Activated T-helper 2 cell treated with anti-CD3 and anti-CD28 coated beads, Interferon-gamma antibody, Interleukin-2, Interleukin-4, amounts not matched to agents 10 μg/mL and 5 μg/mL and 100 μg/mL, durations not matched to agents 14 hours and 24 hours and 36 hours (primary cell): ENCODE results near the gene F13B. TPM values are rescaled to one million over a fixed set of nuclear protein-coding genes. Genes with fewer than 3 reads are reported as not detected.
"Not testable (repeated sequence)": the region's sequence is repeated elsewhere in the genome, so short reads cannot be mapped to it uniquely, and the experiment has no call there.

Source experiments
- DNase-seq: peaks from one replicate; pipeline ENCODE4 v3.0.0; 2021; ENCODE audit warnings: low spot score
- H3K27ac Mint-ChIP-seq: one replicate; pipeline ENCODE4 v1.8.0; 2021; ENCODE audit warnings: mixed read lengths
- H3K27me3 Mint-ChIP-seq: one replicate; pipeline ENCODE4 v1.8.0; 2021; ENCODE audit warnings: low read depth, mixed read lengths
- H3K36me3 Mint-ChIP-seq: one replicate; pipeline ENCODE4 v1.8.0; 2021; ENCODE audit warnings: low read depth, mixed read lengths
- H3K4me1 Mint-ChIP-seq: one replicate; pipeline ENCODE4 v1.8.0; 2021; ENCODE audit warnings: low read depth, mixed read lengths
- H3K4me3 Mint-ChIP-seq: one replicate; pipeline ENCODE4 v1.8.0; 2021; ENCODE audit warnings: low read depth, mild to moderate bottlenecking, moderate library complexity, mixed read lengths
- H3K9me3 Mint-ChIP-seq: one replicate; pipeline ENCODE4 v1.8.0; 2021; ENCODE audit warnings: mixed read lengths
- intact Hi-C: fragments of 100-400 bp; cut with micrococcal nuclease; formaldehyde crosslinking; loops from one replicate; pipeline ENCODE4 v1.15.1; 2023
- total RNA-seq: library from RNA; stranded (reverse); gene quantifications from 2 replicates; pipeline ENCODE4 v1.2.3, GENCODE V29; 2022

The F13B gene
- total RNA-seq, 1 donor from 2014 or later, result not detected

DNA sequence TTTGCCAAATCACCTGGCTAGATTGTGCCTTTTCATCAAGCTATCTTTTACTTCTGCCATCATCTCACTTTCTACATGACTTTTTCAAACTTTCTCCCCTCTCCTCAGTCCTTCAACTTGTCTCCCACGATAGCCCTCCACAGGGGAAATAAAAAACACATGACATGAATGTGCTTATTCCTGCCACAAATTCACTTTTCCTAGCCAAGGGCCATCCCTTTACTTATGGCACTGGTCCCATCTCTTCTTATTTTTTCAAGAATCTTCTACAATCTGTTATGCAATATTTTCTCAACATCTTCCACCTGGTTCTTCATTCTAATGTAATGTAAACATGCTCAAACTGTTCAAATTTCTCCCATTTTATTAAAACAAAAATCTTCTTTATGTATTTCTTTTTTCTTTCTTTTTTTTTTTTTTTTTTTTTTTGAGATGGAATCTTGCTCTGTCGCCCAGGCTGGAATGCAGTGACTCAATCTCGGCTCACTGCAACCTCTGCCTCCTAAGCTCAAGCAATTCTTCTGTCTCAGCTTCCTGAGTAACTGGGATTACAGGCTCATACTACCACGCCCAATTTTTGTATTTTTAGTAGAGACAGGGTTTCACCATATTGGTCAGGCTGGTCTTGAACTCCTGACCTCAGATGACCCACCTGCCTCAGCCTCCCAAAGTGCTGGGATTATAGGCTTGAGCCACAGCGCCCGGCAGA is 32.3 kb downstream of the F13B start:
- H3K27ac Mint-ChIP-seq, H3K36me3 Mint-ChIP-seq, DNase-seq, intact Hi-C loops, H3K9me3 Mint-ChIP-seq, H3K27me3 Mint-ChIP-seq, H3K4me3 Mint-ChIP-seq, H3K4me1 Mint-ChIP-seq: not testable (repeated sequence)

DNA sequence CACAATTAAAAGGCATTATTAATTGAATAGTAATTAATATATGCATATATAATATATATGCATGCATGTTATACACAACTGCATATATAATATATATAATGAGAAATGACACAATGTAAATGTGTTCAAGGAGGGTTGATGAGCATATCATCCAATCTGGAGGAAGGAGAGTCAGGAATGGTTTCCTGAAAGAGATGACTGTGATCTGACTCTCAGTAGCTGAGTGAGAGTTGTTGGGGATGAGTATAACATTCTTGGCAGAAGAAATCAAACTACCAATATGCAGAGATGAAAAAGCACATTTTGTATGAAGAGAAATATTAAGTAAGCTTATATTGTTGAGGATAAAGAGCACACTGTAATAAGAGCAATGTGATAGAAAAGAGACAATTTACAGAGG is 37.3 kb downstream of the F13B start:
- no peaks in the 10 kb centered on the region for H3K9me3 Mint-ChIP-seq
- H3K27me3 Mint-ChIP-seq, result no peaks in the 10 kb centered on the region
- intact Hi-C loops, result no loop called here
- no peak overlapping the region for H3K4me3 Mint-ChIP-seq
- H3K27ac Mint-ChIP-seq, result no peak overlapping the region
- DNase-seq, result no peak
- no peaks in the 10 kb centered on the region for H3K4me1 Mint-ChIP-seq
- H3K36me3 Mint-ChIP-seq, result no peaks in the 10 kb centered on the region

DNA sequence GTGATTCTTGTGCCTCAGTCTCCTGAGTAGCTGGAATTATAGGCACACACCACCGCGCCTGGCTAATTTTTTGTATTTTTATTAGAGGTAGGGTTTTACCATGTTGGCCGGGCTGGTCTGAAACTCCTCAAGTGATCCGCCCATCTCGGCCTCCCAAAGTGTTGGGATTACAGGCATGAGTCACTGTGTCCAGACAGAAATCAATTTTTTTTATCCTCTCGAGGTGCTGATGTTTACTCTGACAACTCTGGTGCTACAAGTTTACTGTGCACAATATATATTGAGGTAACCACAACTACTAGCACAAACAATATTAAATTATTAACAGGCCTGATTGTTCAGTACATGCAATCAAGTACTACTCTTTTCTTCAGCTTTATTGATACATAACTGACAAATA is 39.7 kb downstream of the F13B start:
- DNase-seq, result no peak
- Mint-ChIP-seq H3K27ac (no peak overlapping the region), H3K4me1 (no peaks in the 10 kb centered on the region), H3K36me3 (no peaks in the 10 kb centered on the region), H3K4me3 (no peak overlapping the region), H3K27me3 (no peaks in the 10 kb centered on the region), H3K9me3 (no peaks in the 10 kb centered on the region)
- intact Hi-C loops, result no loop called here

DNA sequence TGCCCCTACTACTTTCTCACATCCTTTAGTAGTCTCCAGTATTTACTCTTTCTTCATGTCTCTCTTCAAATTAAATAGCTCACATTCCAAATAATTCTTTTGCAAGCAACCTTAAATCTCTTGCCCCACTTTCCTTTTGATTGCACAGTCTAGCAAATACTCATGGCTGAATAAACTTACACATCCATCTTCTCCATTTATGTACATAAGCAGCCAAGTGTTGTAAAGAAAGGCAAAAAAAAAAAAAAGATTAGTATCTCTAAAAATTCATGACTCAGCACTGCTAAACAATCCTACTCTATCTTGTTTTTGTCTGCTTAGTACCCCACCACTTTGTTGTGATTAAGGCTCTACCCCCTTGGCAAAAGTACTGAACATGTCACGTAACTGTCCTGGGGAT is 42.6 kb downstream of the F13B start:
- Mint-ChIP-seq H3K4me1 (no peaks in the 10 kb centered on the region), H3K4me3 (no peak overlapping the region), H3K9me3 (no peaks in the 10 kb centered on the region), H3K27ac (no peak overlapping the region), H3K36me3 (no peaks in the 10 kb centered on the region), H3K27me3 (no peaks in the 10 kb centered on the region)
- DNase-seq, result no peak
- intact Hi-C loops, result no loop called here

DNA sequence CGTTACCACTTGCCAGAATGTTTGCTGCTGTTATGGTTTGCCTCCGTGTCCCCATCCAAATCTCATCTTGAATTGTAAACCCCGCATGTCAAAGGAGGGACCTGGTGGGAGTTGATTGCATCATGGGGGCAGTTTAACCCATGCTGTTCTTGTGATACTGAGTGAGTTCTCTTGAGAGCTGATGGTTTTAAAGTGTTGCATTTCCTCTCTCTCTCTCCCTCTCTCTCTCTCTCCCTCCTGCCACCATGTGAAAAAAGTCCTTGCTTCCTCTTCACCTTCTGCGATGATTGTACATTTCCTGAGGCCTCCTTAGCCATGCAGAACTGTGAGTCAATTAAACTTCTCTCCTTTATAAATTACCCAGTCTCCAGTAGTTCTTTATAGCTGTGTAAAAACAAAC is 45.3 kb downstream of the F13B start:
- intact Hi-C loops, result no loop called here
- no peaks in the 10 kb centered on the region for H3K27me3 Mint-ChIP-seq

DNA sequence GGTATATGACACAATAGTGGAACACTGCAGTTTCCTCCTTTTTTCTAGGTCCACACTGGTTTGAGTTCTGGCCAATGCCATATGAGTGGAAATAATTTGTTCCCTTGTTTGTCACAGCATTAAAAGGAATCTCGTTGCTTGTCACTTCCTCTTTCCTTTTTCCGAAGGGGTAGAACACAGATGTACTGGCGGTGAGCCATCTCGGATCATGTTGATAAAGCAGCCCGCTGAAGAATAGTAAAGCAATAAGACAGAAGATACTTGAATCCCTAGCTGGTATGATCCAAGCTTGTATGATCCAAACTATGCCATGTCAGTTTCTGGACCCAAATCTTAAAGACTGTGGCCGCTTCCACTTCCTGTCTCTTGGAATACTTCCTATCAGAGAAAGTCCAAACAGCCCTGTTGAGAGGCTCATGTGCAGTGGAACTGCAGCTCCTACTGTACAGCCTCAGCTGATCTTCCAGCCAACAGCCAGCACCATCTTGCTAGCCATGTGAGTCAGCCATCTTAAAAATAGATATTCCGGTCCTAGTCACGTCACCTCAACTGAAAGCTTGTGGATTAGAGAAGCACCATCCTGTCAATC is 49.4 kb downstream of the F13B start:
- H3K27me3 Mint-ChIP-seq, result no peaks in the 10 kb centered on the region
- H3K9me3 Mint-ChIP-seq, result no peaks in the 10 kb centered on the region
- no peaks in the 10 kb centered on the region for H3K4me1 Mint-ChIP-seq
- H3K4me3 Mint-ChIP-seq, result no peak overlapping the region
- H3K36me3 Mint-ChIP-seq, result no peaks in the 10 kb centered on the region
- H3K27ac Mint-ChIP-seq, result no peak overlapping the region
- DNase-seq, result no peak
- intact Hi-C loops, result no loop called here

More for the DNA sequence above, 45.3 kb downstream of the F13B start:
- H3K27ac Mint-ChIP-seq, result no peak overlapping the region
- H3K4me1 Mint-ChIP-seq, result no peaks in the 10 kb centered on the region
- no peak overlapping the region for H3K4me3 Mint-ChIP-seq
- no peaks in the 10 kb centered on the region for H3K36me3 Mint-ChIP-seq
- DNase-seq, result no peak
- H3K9me3 Mint-ChIP-seq, result no peaks in the 10 kb centered on the region

DNA sequence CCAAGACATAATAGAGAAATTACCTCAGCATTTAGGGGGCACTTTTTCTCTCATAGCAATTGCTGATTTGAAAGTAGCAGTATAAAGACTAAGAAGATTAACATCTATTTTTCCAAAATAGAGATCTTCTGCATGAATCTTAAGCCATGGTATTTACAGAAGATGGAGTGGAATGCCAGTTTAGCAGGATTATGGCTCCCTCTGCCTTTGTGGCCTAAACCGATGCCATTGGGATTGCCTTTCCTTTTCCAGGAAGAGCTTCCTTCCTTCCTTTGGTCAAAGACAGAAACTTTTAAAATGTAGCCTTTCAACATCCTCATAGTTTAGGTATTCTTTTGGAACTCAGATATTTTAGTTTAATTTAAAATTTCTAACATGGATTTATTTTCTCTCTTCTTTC is 50.3 kb downstream of the F13B start:
- no peaks in the 10 kb centered on the region for H3K36me3 Mint-ChIP-seq
- intact Hi-C loops, result no loop called here
- no peak for DNase-seq
- H3K4me3 Mint-ChIP-seq, result no peak overlapping the region
- H3K27ac Mint-ChIP-seq, result no peak overlapping the region
- H3K27me3 Mint-ChIP-seq, result no peaks in the 10 kb centered on the region
- peaks cover 2% of the 10 kb centered on the region for H3K9me3 Mint-ChIP-seq
- no peaks in the 10 kb centered on the region for H3K4me1 Mint-ChIP-seq

DNA sequence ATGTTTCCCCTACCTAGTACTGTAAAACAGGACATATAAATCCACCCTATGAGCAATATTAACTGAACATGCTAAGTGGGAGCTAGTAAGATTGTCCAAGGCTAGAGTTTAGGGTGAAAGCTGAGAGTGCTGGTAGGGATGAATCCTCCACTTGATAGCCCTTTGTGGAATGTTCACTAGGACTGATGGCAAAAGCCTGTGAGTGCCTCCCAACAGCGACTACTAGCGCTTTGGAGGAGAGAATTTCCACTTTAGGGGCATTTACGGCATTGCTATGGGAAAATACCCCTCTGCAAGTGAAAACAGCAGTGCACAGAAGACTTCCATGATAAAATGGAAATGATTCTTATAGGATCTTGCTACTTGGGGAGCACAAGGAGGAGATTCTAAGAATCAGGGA is 53.8 kb downstream of the F13B start:
- Mint-ChIP-seq H3K4me1 (no peaks in the 10 kb centered on the region), H3K4me3 (no peak overlapping the region), H3K27me3 (no peaks in the 10 kb centered on the region), H3K27ac (no peak overlapping the region), H3K9me3 (peaks cover 7% of the 10 kb centered on the region), H3K36me3 (no peaks in the 10 kb centered on the region)
- no peak for DNase-seq
- intact Hi-C loops, result no loop called here

DNA sequence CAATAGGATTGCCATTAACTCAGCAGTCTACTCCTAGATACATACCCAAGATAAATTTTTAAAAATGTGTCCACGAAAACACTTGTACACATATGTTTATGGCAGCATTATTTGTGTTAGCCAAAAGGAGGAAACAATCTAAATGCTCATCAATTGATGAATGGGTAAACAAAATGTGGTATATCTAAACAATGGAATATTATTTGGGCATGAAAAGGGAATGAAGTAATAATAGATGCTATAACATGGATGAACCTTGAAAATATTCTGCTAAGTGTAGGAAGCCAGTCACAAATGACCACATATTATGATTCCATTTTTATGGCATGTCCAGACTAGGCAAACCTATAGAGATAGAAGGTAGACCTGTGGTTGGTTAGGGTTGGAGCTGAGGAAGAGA is 55.4 kb downstream of the F13B start:
- H3K36me3 Mint-ChIP-seq, result no peaks in the 10 kb centered on the region
- intact Hi-C loops, result no loop called here
- H3K9me3 Mint-ChIP-seq, result peaks cover 7% of the 10 kb centered on the region

DNA sequence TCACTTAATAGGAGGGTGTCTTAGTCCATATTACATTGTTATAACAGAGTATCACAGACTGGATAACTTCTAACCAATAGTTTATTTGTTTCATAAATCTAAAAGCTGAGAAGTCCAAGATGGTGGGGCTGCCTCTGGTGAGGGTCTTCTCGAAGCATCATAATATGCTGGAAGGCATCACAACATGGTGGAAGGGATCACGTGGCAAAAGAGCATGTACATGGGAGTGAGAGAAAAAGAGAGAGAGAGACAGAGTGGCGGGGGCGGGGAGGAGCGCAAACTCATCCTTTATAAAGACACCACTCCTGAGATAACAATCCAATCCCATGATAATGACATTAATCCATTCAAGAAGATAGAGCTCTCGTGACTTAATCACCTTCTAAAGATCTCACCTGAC is 58.2 kb downstream of the F13B start:
- H3K4me3 Mint-ChIP-seq, result no peak overlapping the region
- H3K27ac Mint-ChIP-seq, result no peak overlapping the region
- no peaks in the 10 kb centered on the region for H3K36me3 Mint-ChIP-seq
- no peak for DNase-seq
- no peaks in the 10 kb centered on the region for H3K4me1 Mint-ChIP-seq
- peaks cover 7% of the 10 kb centered on the region for H3K9me3 Mint-ChIP-seq
- H3K27me3 Mint-ChIP-seq, result no peaks in the 10 kb centered on the region
- intact Hi-C loops, result no loop called here

More for the DNA sequence above, 55.4 kb downstream of the F13B start:
- Mint-ChIP-seq H3K27ac (no peak overlapping the region), H3K27me3 (no peaks in the 10 kb centered on the region), H3K4me3 (no peak overlapping the region), H3K4me1 (no peaks in the 10 kb centered on the region)
- no peak for DNase-seq

DNA sequence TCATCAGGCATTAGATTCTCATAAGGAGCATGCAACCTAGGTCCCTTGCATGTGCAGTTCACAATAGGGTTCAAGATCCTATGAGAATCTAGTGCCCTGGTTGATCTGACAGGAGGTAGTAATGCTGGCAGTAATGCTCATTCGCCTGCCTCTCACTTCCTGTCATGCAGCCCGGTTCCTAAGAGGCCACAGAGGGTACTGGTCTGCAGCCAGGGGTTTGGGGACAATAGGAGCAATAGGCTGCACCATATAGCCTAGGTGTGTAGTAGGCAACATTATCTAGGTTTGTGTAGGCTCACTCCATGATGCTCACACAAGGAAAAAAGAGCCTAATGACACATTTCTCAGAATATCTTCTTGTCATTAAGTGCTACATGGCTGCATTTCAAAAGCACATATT is 63.9 kb downstream of the F13B start:
- intact Hi-C loops, result no loop called here
- DNase-seq, result no peak
- H3K27me3 Mint-ChIP-seq, result no peaks in the 10 kb centered on the region
- no peaks in the 10 kb centered on the region for H3K36me3 Mint-ChIP-seq
- H3K9me3 Mint-ChIP-seq, result no peaks in the 10 kb centered on the region
- H3K4me3 Mint-ChIP-seq, result no peak overlapping the region
- no peaks in the 10 kb centered on the region for H3K4me1 Mint-ChIP-seq
- H3K27ac Mint-ChIP-seq, result no peak overlapping the region

DNA sequence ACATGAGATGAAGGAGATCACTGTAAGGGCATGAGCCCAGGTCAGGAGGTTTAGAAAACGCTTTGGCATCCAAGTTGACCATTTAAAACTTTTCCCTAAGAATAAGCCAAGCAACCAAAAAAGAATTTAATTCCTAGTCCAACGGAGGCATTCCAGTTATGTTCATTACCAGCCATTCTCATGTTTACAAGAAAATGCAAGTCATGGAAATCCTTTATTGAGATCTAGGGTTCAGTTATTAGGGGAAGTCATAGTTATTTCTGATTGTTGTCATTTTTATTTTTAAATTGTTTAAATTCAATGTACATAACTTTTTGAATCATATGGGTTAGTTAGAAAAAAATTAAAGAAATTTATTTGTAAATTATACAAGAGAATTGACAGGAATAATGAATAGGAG is 65.2 kb downstream of the F13B start:
- intact Hi-C loops, result no loop called here
- Mint-ChIP-seq H3K27ac (no peak overlapping the region), H3K27me3 (no peaks in the 10 kb centered on the region), H3K36me3 (no peaks in the 10 kb centered on the region), H3K4me3 (no peak overlapping the region), H3K9me3 (no peaks in the 10 kb centered on the region), H3K4me1 (no peaks in the 10 kb centered on the region)
- DNase-seq, result no peak

DNA sequence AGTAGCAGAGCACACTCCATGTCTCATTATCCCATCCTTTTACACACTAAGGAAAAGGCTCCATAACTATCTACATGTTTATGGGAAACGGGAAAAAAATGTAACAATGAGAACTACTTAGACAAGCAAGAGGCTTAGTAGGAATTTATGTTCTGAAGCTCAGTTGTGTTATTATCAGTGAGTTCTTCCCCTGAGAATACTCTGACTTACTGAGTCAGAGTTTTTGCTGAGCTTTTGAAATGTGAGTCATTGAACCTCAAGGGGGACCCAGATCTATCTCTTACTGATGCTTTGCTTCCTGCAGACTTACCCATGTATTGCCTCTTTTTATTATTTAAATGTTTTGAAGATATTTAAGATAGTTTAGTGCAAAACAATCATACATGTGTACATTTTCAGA is 69.6 kb downstream of the F13B start:
- no peaks in the 10 kb centered on the region for H3K9me3 Mint-ChIP-seq
- no peaks in the 10 kb centered on the region for H3K27me3 Mint-ChIP-seq
- no peaks in the 10 kb centered on the region for H3K4me1 Mint-ChIP-seq
- intact Hi-C loops, result no loop called here
- DNase-seq, result no peak
- no peak overlapping the region for H3K4me3 Mint-ChIP-seq
- H3K36me3 Mint-ChIP-seq, result no peaks in the 10 kb centered on the region
- no peak overlapping the region for H3K27ac Mint-ChIP-seq

DNA sequence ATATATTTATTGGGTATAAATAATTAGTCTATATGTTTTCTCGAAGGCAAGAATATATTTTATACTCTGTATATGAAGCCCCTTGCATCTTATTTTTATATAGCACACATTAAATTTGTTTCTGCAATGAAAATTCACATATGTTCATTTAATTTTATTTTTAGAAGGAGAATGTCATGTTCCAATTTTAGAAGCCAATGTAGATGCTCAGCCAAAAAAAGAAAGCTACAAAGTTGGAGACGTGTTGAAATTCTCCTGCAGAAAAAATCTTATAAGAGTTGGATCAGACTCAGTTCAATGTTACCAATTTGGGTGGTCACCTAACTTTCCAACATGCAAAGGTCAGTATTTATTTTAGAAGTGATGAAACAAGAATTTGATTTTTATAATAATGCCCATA is 73.1 kb downstream of the F13B start:
- intact Hi-C loops, result no loop called here
- H3K4me1 Mint-ChIP-seq, result no peaks in the 10 kb centered on the region

More for the DNA sequence above, 73.1 kb downstream of the F13B start:
- Mint-ChIP-seq H3K27me3 (no peaks in the 10 kb centered on the region), H3K27ac (no peak overlapping the region), H3K36me3 (no peaks in the 10 kb centered on the region), H3K9me3 (no peaks in the 10 kb centered on the region), H3K4me3 (no peak overlapping the region)
- DNase-seq, result no peak
